ENCODE data around the gene UNC5C. TPM values are rescaled to one million over a fixed set of nuclear protein-coding genes. Genes with fewer than 3 reads are reported as not detected.

The UNC5C gene
- total and polyA plus RNA-seq, 2 of the 8 experiments (the other 6 are each of a cell fraction or from before 2014, with no cell fraction given): 0.30 to 1.3 TPM

- TF ChIP-seq EP300 (IDR thresholded peaks at IDR 0.05; ENCODE audit: borderline replicate concordance in 1 of 2, low read depth in 2 of 2, low read length in 2 of 2) (no peak), SIN3A (conservative IDR thresholded peaks at IDR 0.05 in 1 of 2, IDR thresholded peaks at IDR 0.05 in 1 of 2; ENCODE audit: low read depth in 1 of 2, low read length in 2 of 2) (no peak), FOSL1 (IDR thresholded peaks at IDR 0.05; ENCODE audit: insufficient read depth, low read depth, low read length) (no peak), SUZ12 (IDR thresholded peaks at IDR 0.05; ENCODE audit: low read length) (peak; percentile 84), RXRA (IDR thresholded peaks at IDR 0.05; ENCODE audit: insufficient read depth, low read depth, low read length) (no peak), RNF2 (IDR thresholded peaks at IDR 0.05; ENCODE audit: borderline replicate concordance, low read depth, low read length, missing control alignments, poor library complexity, severe bottlenecking) (peak; percentile 22), TAF7 (optimal IDR thresholded peaks at IDR 0.05; ENCODE audit: borderline replicate concordance, low read depth, low read length) (no peak)
Observed at GRCh38 chr4:95549246-95550114, 707 bp upstream of the UNC5C start (continued).
